Fibroblast of lung (primary cell): Measurements from ENCODE around the gene VPS29. TPM values are rescaled to one million over a fixed set of nuclear protein-coding genes. Genes with fewer than 3 reads are reported as not detected.
A peak's percentile ranks its signal among the peaks of the same experiment; 100 is the strongest.

Source experiments
- DNase-seq, 2 donors: peaks; one replicate each; pipeline versions ENCODE4 v3.0.0 to v3.0.0-alpha.2; 2010; ENCODE audit warnings: low read depth in 2 of 2
- H2AFZ ChIP-seq: 2 replicates; pipeline ENCODE4 v1.5.1; 2012; ENCODE audit warnings: low read length, control low read depth, inconsistent platforms
- H3K27ac ChIP-seq: 2 replicates; pipeline ENCODE4 v1.5.1; 2011; ENCODE audit warnings: low read length, control low read depth; ENCODE audit not compliant: insufficient read depth
- H3K27me3 ChIP-seq: 2 replicates; pipeline ENCODE4 v1.5.1; 2011; ENCODE audit warnings: mild to moderate bottlenecking, low read length; ENCODE audit not compliant: control insufficient read depth, insufficient read depth
- H3K36me3 ChIP-seq: 2 replicates; pipeline ENCODE4 v1.5.1; 2011; ENCODE audit warnings: low read length; ENCODE audit not compliant: control insufficient read depth, insufficient read depth
- H3K4me1 ChIP-seq: 2 replicates; pipeline ENCODE4 v1.5.1; 2011; ENCODE audit warnings: low read length; ENCODE audit not compliant: control insufficient read depth, insufficient read depth; ENCODE audit errors: extremely low read depth
- H3K4me2 ChIP-seq: 2 replicates; pipeline ENCODE4 v1.5.1; 2011; ENCODE audit warnings: low read length, control low read depth; ENCODE audit not compliant: insufficient read depth; ENCODE audit errors: extremely low read depth
- H3K4me3 ChIP-seq, 4 experiments: fragments of 200-600 bp in 1 of 4; sonication (generic) in 1 of 4; replicated peaks in 1 of 4; 2 replicates each; pipeline ENCODE4 v1.5.1; 2011 to 2016; ENCODE audit warnings: low read length in 4 of 4, low read depth in 3 of 4, mild to moderate bottlenecking in 3 of 4, control low read depth in 2 of 4, inconsistent platforms in 1 of 4, mixed read lengths in 1 of 4; ENCODE audit not compliant: insufficient read depth in 1 of 4; ENCODE audit errors: control extremely low read depth in 1 of 4
- H3K79me2 ChIP-seq: 2 replicates; pipeline ENCODE4 v1.5.1; 2012; ENCODE audit warnings: mild to moderate bottlenecking, low read length, inconsistent platforms; ENCODE audit not compliant: control insufficient read depth, insufficient read depth
- H3K9ac ChIP-seq: 2 replicates; pipeline ENCODE4 v1.5.1; 2011; ENCODE audit warnings: mild to moderate bottlenecking, low read length, control low read depth; ENCODE audit not compliant: insufficient read depth
- H3K9me3 ChIP-seq: 2 replicates; pipeline ENCODE4 v1.5.1; 2012; ENCODE audit warnings: low read depth, low read length; ENCODE audit not compliant: control insufficient read depth, insufficient read depth
- H4K20me1 ChIP-seq: 2 replicates; pipeline ENCODE4 v1.5.1; 2011; ENCODE audit warnings: low read length; ENCODE audit not compliant: control insufficient read depth, insufficient read depth; ENCODE audit errors: extremely low read depth
- CTCF ChIP-seq, 2 donors: IDR thresholded peaks in 1 of 2; conservative IDR thresholded peaks in 1 of 2; 1 replicate in 1 of 2; 2 replicates in 1 of 2; pipeline ENCODE4 v1.5.1; 2011 to 2012; ENCODE audit warnings: low read length in 2 of 2, control low read depth in 1 of 2, inconsistent platforms in 1 of 2, low read depth in 1 of 2, mild to moderate bottlenecking in 1 of 2
- EZH2 ChIP-seq: IDR thresholded peaks from 2 replicates; pipeline ENCODE4 v1.5.1; 2012; ENCODE audit warnings: low read length, control low read depth, mild to moderate bottlenecking; ENCODE audit errors: missing control alignments
- polyA plus RNA-seq, 2 donors: library from polyadenylated mRNA; depleted of rRNA in 1 of 2; stranded (reverse) in 1 of 2; unstranded in 1 of 2; fragments of >200 nt; gene quantifications; 2 replicates each; pipeline ENCODE4 v1.2.1, GENCODE V29; 2011 to 2012; ENCODE audit warnings: missing spikeins in 1 of 2
- total RNA-seq: library from RNA; depleted of rRNA; stranded (reverse); fragments of >200 nt; gene quantifications from 2 replicates; pipeline ENCODE4 v1.2.1, GENCODE V29; 2014

VPS29 gene
- total and polyA plus RNA-seq, 2 donors (not counting 1 experiment from before 2014, with no cell fraction given), result 52.2 to 210 TPM

- H3K4me3 ChIP-seq, result peak overlapping the region; percentile 51 to 98 (median 84)
- peaks cover 45% of the 10 kb centered on the region for H3K79me2 ChIP-seq
- peak overlapping the region; percentile 75 for H3K4me2 ChIP-seq
- H2AFZ ChIP-seq, result peak overlapping the region; percentile 39
- H3K9me3 ChIP-seq, result no peaks in the 10 kb centered on the region
- H3K27ac ChIP-seq, result peak overlapping the region; percentile 85
- peak; percentile 36 to 73 for DNase-seq
- H3K4me1 ChIP-seq, result peaks cover 2% of the 10 kb centered on the region
- H4K20me1 ChIP-seq, result no peaks in the 10 kb centered on the region
- H3K9ac ChIP-seq, result peak overlapping the region; percentile 87
- no peaks in the 10 kb centered on the region for H3K36me3 ChIP-seq
- no peak for TF ChIP-seq EZH2
- no peak for TF ChIP-seq CTCF (conservative IDR thresholded peaks at IDR 0.05 in 1 of 2, IDR thresholded peaks at IDR 0.05 in 1 of 2; ENCODE audit: low read depth in 1 of 2, low read length in 2 of 2)
- H3K27me3 ChIP-seq, result no peaks in the 10 kb centered on the region
These were observed 536 bp downstream of the VPS29 start for GRCh38 chr12:110501399-110501751.

- Histone ChIP-seq H3K9ac (no peak overlapping the region), H3K27me3 (no peaks in the 10 kb centered on the region), H3K4me1 (peaks cover 2% of the 10 kb centered on the region), H3K4me3 (no peak overlapping the region), H3K36me3 (no peaks in the 10 kb centered on the region), H2AFZ (no peak overlapping the region), H4K20me1 (no peaks in the 10 kb centered on the region), H3K27ac (no peak overlapping the region), H3K4me2 (no peak overlapping the region), H3K9me3 (no peaks in the 10 kb centered on the region), H3K79me2 (peaks cover 49% of the 10 kb centered on the region)
- TF ChIP-seq EZH2 (no peak), CTCF (conservative IDR thresholded peaks at IDR 0.05 in 1 of 2, IDR thresholded peaks at IDR 0.05 in 1 of 2; ENCODE audit: low read depth in 1 of 2, low read length in 2 of 2) (no peak)
- peak; percentile 22 to 52 for DNase-seq
These were observed 2.8 kb downstream of the VPS29 start for GRCh38 chr12:110498984-110499706.

GRCh38 chr12:110475426-110475825 lies 26.5 kb downstream of the VPS29 start:
- H3K4me2 ChIP-seq, result no peak overlapping the region
- no peak overlapping the region for H2AFZ ChIP-seq
- H3K4me1 ChIP-seq, result no peaks in the 10 kb centered on the region

More at GRCh38 chr12:110475426-110475825, 26.5 kb downstream of the VPS29 start:
- Histone ChIP-seq H3K36me3 (no peaks in the 10 kb centered on the region), H3K9me3 (no peaks in the 10 kb centered on the region), H3K27me3 (no peaks in the 10 kb centered on the region), H3K79me2 (no peaks in the 10 kb centered on the region), H3K4me3 (no peak overlapping the region), H3K27ac (no peak overlapping the region), H3K9ac (no peak overlapping the region), H4K20me1 (no peaks in the 10 kb centered on the region)
- TF ChIP-seq CTCF (conservative IDR thresholded peaks at IDR 0.05 in 1 of 2, IDR thresholded peaks at IDR 0.05 in 1 of 2; ENCODE audit: low read depth in 1 of 2, low read length in 2 of 2) (no peak), EZH2 (no peak)
- DNase-seq, result no peak
